HepG2 (cell line): ENCODE data around the gene FYB2.

ENCODE experiments used
- CHD4 ChIP-seq: fragments of 200-600 bp; sonication (generic); IDR thresholded peaks from 2 replicates; pipeline ENCODE4 v1.7.0; 2017; ENCODE audit warnings: mild to moderate bottlenecking, low read length, borderline replicate concordance
- RBM22 ChIP-seq: fragments of 200-400 bp; formaldehyde crosslinking; optimal IDR thresholded peaks from 2 replicates; pipeline ENCODE3; 2017; ENCODE audit warnings: mild to moderate bottlenecking, low read length, moderate library complexity
- ZNF331 ChIP-seq: sonication (generic); formaldehyde crosslinking; IDR thresholded peaks from 2 replicates; pipeline ENCODE4 v1.4.0; 2020; ENCODE audit warnings: missing genetic modification reagents
- ZNF335 ChIP-seq: sonication (generic); formaldehyde crosslinking; IDR thresholded peaks from 2 replicates; pipeline ENCODE4 v1.4.0; 2020; ENCODE audit warnings: missing genetic modification reagents
- TF ChIP-seq, protein P1 (sequence below): sonication (generic); formaldehyde crosslinking; IDR thresholded peaks from 2 replicates; pipeline ENCODE4 v1.8.0; 2022; ENCODE audit warnings: missing genetic modification reagents, low read depth, mild to moderate bottlenecking, borderline replicate concordance

DNA sequence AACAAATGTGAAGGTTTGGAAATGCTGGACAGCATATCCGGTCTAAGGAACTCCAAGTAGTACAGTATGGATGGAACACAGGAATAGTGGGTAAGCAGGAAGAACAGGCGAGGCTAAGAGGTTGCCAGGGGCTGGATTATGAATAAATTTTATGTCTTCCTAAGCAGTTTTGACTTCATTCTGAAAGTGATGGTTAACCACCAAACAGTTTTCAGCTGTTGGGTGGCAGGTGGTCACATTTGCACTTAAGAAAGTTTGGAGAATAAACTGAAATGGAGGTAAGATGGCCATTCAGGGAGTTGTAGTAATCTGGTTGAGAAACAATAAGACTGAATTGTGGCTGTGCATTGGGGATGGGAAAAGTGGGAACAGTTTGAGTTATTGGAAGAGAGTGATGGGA, 90.2 kb downstream of the FYB2 start:
- TF ChIP-seq ZNF331 (CRISPR knock-in tag) = no peak
- no peak for TF ChIP-seq CHD4
- no peak for TF ChIP-seq RBM22
- TF ChIP-seq, protein P1, sequence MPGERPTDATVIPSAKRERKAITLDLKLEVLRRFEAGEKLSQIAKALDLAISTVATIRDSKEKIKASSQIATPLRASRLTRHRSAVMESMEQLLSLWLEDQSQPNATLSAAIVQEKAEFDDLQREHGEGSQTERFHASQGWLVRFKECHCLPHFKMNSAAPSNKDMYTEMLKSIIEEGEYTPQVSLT (CRISPR knock-in tag) = no peak
- no peak for TF ChIP-seq ZNF335 (CRISPR knock-in tag)
